Activated T-cell treated with anti-CD3 and anti-CD28 coated beads, Interleukin-2, amount 50 U/mL, for 72 hours (primary cell): ENCODE data around the gene TPD52L2. TPM values are rescaled to one million over a fixed set of nuclear protein-coding genes. Genes with fewer than 3 reads are reported as not detected.
"Not testable (repeated sequence)": the region's sequence is repeated elsewhere in the genome, so short reads cannot be mapped to it uniquely, and the experiment has no call there.

ENCODE experiments used
- ATAC-seq, 2 donors: fragments of 150-1000 bp; cut with Tn5 transposase; replicated peaks in 1 of 2; 2 replicates each; pipeline ENCODE4 v1.10.0; 2021; ENCODE audit warnings: moderate library complexity in 2 of 2, mild to moderate bottlenecking in 1 of 2
- DNase-seq, 2 donors: peaks; one replicate each; pipeline ENCODE4 v3.0.0; 2021 to 2022; ENCODE audit warnings: mixed read lengths in 1 of 2
- H3K27ac Mint-ChIP-seq: one replicate; pipeline ENCODE4 v1.8.0; 2022; ENCODE audit warnings: mild to moderate bottlenecking, moderate library complexity, mixed read lengths
- H3K27me3 Mint-ChIP-seq: one replicate; pipeline ENCODE4 v1.8.0; 2022; ENCODE audit warnings: low read depth, mixed read lengths
- H3K36me3 Mint-ChIP-seq, 2 donors: one replicate each; pipeline ENCODE4 v1.8.0; 2022; ENCODE audit warnings: mixed read lengths in 2 of 2, mild to moderate bottlenecking in 1 of 2; ENCODE audit not compliant: insufficient read depth in 2 of 2
- H3K4me1 Mint-ChIP-seq: one replicate; pipeline ENCODE4 v1.8.0; 2022; ENCODE audit warnings: low read depth, mixed read lengths
- H3K4me3 Mint-ChIP-seq, 2 donors: one replicate each; pipeline ENCODE4 v1.8.0; 2022; ENCODE audit warnings: mild to moderate bottlenecking in 2 of 2, mixed read lengths in 2 of 2, moderate library complexity in 2 of 2
- H3K9me3 Mint-ChIP-seq, 2 donors: one replicate each; pipeline ENCODE4 v1.8.0; 2022; ENCODE audit warnings: mixed read lengths in 2 of 2
- total RNA-seq, 2 donors: library from RNA; stranded (reverse); gene quantifications; one replicate each; pipeline ENCODE4 v1.2.3, GENCODE V29; 2022

TPD52L2 gene
- total RNA-seq, 2 donors from 2014 or later: 71.5 to 76.8 TPM

- DNase-seq (no peak), ATAC-seq (peak in 1 of 2 donors; percentile 16)
- H3K4me1 Mint-ChIP-seq: peaks cover 12% of the 10 kb centered on the region
- peaks cover 55% of the 10 kb centered on the region for H3K27me3 Mint-ChIP-seq
- no peak overlapping the region for H3K27ac Mint-ChIP-seq
- no peaks in the 10 kb centered on the region for H3K9me3 Mint-ChIP-seq
- no peaks in the 10 kb centered on the region for H3K36me3 Mint-ChIP-seq
- H3K4me3 Mint-ChIP-seq: no peak overlapping the region
Observed at GRCh38 chr20:63842258-63842657, 22.8 kb upstream of the TPD52L2 start.

- Mint-ChIP-seq H3K27ac (no peak overlapping the region), H3K27me3 (peaks cover 49% of the 10 kb centered on the region), H3K4me3 (no peak overlapping the region), H3K36me3 (no peaks in the 10 kb centered on the region), H3K4me1 (peaks cover 5% of the 10 kb centered on the region), H3K9me3 (no peaks in the 10 kb centered on the region)
- no peak for ATAC-seq
- no peak for DNase-seq
Observed at GRCh38 chr20:63843222-63843621, 21.8 kb upstream of the TPD52L2 start.

GRCh38 chr20:63843778-63844177 is 21.3 kb upstream of the TPD52L2 start:
- no peak for DNase-seq
- Mint-ChIP-seq H3K9me3 (no peaks in the 10 kb centered on the region), H3K4me1 (peaks cover 5% of the 10 kb centered on the region), H3K27me3 (peaks cover 49% of the 10 kb centered on the region), H3K27ac (no peak overlapping the region), H3K4me3 (no peak overlapping the region), H3K36me3 (no peaks in the 10 kb centered on the region)
- no peak for ATAC-seq

GRCh38 chr20:63844511-63844991 is 20.5 kb upstream of the TPD52L2 start:
- Mint-ChIP-seq H3K4me3 (no peak overlapping the region), H3K36me3 (no peaks in the 10 kb centered on the region), H3K27me3 (peaks cover 49% of the 10 kb centered on the region), H3K9me3 (no peaks in the 10 kb centered on the region), H3K4me1 (peaks cover 5% of the 10 kb centered on the region), H3K27ac (no peak overlapping the region)
- DNase-seq: no peak
- ATAC-seq: no peak

GRCh38 chr20:63846128-63846771 is 18.8 kb upstream of the TPD52L2 start:
- Mint-ChIP-seq H3K4me1 (peaks cover 20% of the 10 kb centered on the region), H3K36me3 (no peaks in the 10 kb centered on the region), H3K4me3 (peak overlapping the region in 1 of 2 donors; percentile 13), H3K27me3 (peaks cover 57% of the 10 kb centered on the region), H3K27ac (no peak overlapping the region), H3K9me3 (no peaks in the 10 kb centered on the region)
- DNase-seq (no peak), ATAC-seq (no peak)

GRCh38 chr20:63846888-63847236 is 18.2 kb upstream of the TPD52L2 start:
- no peak overlapping the region for H3K27ac Mint-ChIP-seq
- peaks cover 24% of the 10 kb centered on the region for H3K4me1 Mint-ChIP-seq
- H3K4me3 Mint-ChIP-seq: no peak overlapping the region

GRCh38 chr20:63847237-63848002 is 17.6 kb upstream of the TPD52L2 start:
- H3K4me1 Mint-ChIP-seq: peaks cover 29% of the 10 kb centered on the region
- H3K27ac Mint-ChIP-seq: no peak overlapping the region
- DNase-seq (no peak), ATAC-seq (no peak)
- no peaks in the 10 kb centered on the region for H3K36me3 Mint-ChIP-seq
- no peaks in the 10 kb centered on the region for H3K9me3 Mint-ChIP-seq
- H3K27me3 Mint-ChIP-seq: peaks cover 58% of the 10 kb centered on the region
- H3K4me3 Mint-ChIP-seq: no peak overlapping the region

More at GRCh38 chr20:63846888-63847236, 18.2 kb upstream of the TPD52L2 start:
- H3K27me3 Mint-ChIP-seq: peaks cover 60% of the 10 kb centered on the region
- DNase-seq: no peak
- H3K36me3 Mint-ChIP-seq: no peaks in the 10 kb centered on the region
- no peak for ATAC-seq
- no peaks in the 10 kb centered on the region for H3K9me3 Mint-ChIP-seq

GRCh38 chr20:63848003-63848911 is 16.8 kb upstream of the TPD52L2 start:
- ATAC-seq (no peak), DNase-seq (no peak)
- peaks cover 30% of the 10 kb centered on the region for H3K4me1 Mint-ChIP-seq
- no peaks in the 10 kb centered on the region for H3K9me3 Mint-ChIP-seq
- no peak overlapping the region for H3K27ac Mint-ChIP-seq
- H3K36me3 Mint-ChIP-seq: no peaks in the 10 kb centered on the region
- H3K4me3 Mint-ChIP-seq: no peak overlapping the region
- H3K27me3 Mint-ChIP-seq: peaks cover 54% of the 10 kb centered on the region

GRCh38 chr20:63850689-63851547 is 14.2 kb upstream of the TPD52L2 start:
- ATAC-seq (peak; percentile 89 to 93), DNase-seq (peak; percentile 65 to 76)
- Mint-ChIP-seq H3K9me3 (no peaks in the 10 kb centered on the region), H3K36me3 (no peaks in the 10 kb centered on the region), H3K27me3 (peaks cover 30% of the 10 kb centered on the region), H3K4me1 (peaks cover 28% of the 10 kb centered on the region), H3K27ac (no peak overlapping the region), H3K4me3 (peak overlapping the region; percentile 19 to 33)

GRCh38 chr20:63851548-63851943 is 13.5 kb upstream of the TPD52L2 start:
- not testable (repeated sequence) for H3K36me3 Mint-ChIP-seq, H3K9me3 Mint-ChIP-seq, DNase-seq, H3K27ac Mint-ChIP-seq, ATAC-seq
- Mint-ChIP-seq H3K27me3 (peaks cover 25% of the 10 kb centered on the region), H3K4me3 (peak overlapping the region in 1 of 2 donors; percentile 19), H3K4me1 (peaks cover 25% of the 10 kb centered on the region)

GRCh38 chr20:63853733-63854068 is 11.4 kb upstream of the TPD52L2 start:
- DNase-seq, H3K9me3 Mint-ChIP-seq, ATAC-seq, H3K4me3 Mint-ChIP-seq, H3K36me3 Mint-ChIP-seq, H3K27ac Mint-ChIP-seq: not testable (repeated sequence)
- H3K4me1 Mint-ChIP-seq: peaks cover 39% of the 10 kb centered on the region
- peaks cover 25% of the 10 kb centered on the region for H3K27me3 Mint-ChIP-seq

- H3K27me3 Mint-ChIP-seq: peaks cover 25% of the 10 kb centered on the region
- H3K4me3 Mint-ChIP-seq: no peak overlapping the region
- ATAC-seq (no peak), DNase-seq (no peak)
- peaks cover 43% of the 10 kb centered on the region for H3K4me1 Mint-ChIP-seq
- H3K9me3 Mint-ChIP-seq: no peaks in the 10 kb centered on the region
- H3K27ac Mint-ChIP-seq: no peak overlapping the region
- no peaks in the 10 kb centered on the region for H3K36me3 Mint-ChIP-seq
Observed at GRCh38 chr20:63854069-63854765, 10.9 kb upstream of the TPD52L2 start.
